ENCODE results near the gene SLC18A2.
"Not testable (repeated sequence)": the region's sequence is repeated elsewhere in the genome, so short reads cannot be mapped to it uniquely, and the experiment has no call there.

The SLC18A2 gene

DNA sequence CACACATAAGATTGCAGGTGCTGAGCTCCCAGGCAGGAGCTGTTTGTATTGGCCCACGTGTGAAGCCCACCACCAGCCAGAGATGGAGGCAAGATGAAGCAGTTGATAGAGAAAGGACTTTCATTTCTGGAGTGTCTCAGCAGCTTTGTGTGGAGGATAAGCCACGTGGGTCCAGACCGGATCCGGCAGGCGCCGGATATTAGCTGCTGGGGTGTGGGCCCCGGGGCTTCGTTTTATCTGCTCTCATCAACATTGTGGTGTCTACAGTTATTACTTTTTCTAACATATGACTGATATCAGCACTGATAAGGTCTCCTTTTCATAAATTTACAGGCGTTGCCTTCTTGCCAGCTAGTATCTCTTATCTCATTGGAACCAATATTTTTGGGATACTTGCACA is 25.5 kb downstream of the SLC18A2 start:
- DNase-seq, result no peak

GRCh38 chr10:117266812-117267211 is 25.9 kb downstream of the SLC18A2 start:
- no peak for DNase-seq

DNA sequence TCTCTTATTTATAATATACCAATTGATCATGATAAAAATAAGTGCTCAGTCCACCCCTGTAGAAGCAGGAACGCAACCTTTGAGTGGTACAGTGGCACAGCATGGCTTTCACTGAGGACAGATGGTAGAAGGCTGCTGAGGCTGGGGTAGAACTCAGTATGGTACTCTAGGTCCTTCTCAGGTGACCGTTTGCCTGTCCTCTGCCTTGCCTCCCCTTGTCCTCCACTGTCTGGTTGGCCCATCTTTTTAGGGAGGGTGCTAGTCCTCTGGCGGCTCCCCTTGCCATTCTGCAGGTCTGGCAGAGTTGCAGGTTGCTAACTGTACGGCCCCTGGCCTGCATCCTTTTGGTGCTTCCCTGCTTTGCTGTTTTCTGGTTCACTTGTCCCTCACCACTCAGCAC is 27.3 kb downstream of the SLC18A2 start:
- no peak for DNase-seq

DNA sequence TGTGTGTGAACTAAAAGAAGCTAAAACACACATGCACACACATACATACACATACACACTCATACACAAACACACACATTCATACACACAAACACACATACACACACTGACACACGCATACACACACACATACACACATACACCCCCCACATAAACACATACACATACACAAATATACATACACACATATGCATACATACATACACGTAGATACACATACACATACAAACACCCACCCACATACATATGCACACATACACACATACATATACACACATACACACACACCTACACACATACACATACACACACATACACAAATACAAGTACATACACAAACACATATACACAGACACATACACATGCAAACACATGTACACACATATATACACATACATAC is 28.0 kb downstream of the SLC18A2 start:
- no peak for DNase-seq

GRCh38 chr10:117271427-117271826 is 30.5 kb downstream of the SLC18A2 start:
- no peak for DNase-seq

GRCh38 chr10:117272195-117273076 is 31.5 kb downstream of the SLC18A2 start:
- DNase-seq, result no peak

DNA sequence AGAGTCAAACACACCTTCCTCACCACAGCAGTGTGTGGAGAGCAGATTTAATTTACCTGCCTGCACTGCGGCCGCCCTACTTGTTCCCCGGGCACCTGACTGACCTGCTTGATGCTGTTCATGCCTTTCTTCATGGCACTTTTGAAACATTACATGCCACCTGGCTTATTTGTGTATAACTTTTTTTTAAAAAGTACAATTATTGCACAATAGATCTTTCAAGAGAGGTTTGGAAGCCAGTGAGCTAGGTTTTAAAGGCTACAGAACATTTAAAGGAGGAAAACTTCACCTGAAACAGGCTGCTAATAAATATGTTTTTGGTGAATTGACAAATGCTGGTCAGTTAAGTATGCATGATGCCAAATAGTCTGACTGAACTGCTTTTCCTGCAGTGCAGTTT is 33.1 kb downstream of the SLC18A2 start:
- no peak for DNase-seq

- DNase-seq, result no peak
Measured at GRCh38 chr10:117274509-117274908, 33.6 kb downstream of the SLC18A2 start.

DNA sequence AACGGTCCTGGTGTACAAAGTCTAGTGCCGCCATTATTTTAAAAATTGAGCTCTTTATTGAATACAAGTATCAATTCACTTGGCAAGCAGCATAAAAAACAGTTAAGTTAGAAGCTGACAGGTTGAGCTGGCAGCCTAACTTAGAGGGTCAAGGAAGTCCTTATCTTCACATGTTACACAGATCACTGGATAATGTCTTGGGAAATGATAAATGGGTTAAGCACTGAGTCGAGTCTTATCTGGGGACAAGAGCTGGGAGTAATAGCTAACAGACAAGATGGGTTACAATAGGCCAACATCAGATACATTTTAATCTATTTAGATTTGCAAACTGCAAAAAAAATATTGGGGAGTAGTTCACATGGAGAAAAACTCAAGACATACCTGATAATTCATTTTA is 34.2 kb downstream of the SLC18A2 start:
- no peak for DNase-seq

- DNase-seq, result no peak
Measured at GRCh38 chr10:117277675-117278074, 36.8 kb downstream of the SLC18A2 start.

DNA sequence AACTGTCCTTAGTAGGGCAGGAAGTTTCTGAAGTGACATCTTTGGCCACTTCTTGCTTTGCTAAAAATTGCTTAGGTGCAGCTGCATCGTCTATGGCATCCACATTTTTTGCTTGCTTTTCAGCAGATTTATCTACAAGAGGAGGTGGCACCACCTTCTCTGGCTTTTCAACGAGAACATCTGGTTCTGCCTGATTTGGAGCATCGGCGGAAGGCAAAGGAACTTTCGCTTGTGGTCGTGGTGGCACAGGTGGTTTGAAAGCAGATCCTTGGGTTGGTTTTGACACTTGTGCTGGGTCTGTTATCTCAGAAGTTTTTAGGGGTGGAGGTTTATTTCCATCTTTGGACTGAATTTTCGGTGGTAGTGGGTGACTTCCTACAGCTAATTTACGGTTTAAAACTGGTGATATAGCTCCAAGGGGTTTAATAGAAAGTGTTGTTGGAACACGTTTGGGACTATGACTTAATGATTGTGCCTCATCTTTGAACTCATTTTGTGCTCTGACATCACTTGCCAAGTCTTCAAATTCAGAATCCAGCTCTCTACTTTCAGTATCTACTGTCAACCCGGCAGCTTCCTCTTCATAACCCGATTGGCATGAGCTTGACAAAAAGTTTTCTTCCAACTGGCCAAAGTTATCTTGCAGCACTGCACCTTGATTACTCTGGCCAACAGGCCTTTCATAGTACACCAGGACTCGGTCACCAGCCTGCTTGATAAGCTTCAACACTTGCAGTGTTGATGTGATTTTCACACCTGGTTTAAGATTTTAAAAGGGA is 44.0 kb downstream of the SLC18A2 start:
- no peak for DNase-seq

GRCh38 chr10:117290872-117291271 is 50.0 kb downstream of the SLC18A2 start:
- not testable (repeated sequence) for DNase-seq

GRCh38 chr10:117294039-117294645 is 53.2 kb downstream of the SLC18A2 start:
- DNase-seq, result no peak

DNA sequence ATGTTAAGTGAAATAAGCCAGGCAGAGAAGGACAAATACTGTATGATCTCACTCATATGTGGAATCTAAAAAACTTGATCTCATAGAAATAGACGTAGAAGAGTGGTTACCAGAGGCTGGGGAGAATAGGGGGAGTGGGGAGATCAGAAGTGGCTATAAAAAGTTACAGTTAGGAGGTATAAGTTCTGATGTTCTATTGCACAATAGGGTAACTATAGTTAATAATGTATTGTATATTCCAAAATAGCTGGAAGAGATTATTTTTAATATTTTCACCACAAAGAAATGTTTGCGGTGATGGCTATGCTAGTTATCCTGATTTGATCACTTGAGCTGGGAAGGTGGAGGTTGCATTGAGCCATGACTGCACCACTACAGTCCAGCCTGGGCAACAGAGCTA is 53.8 kb downstream of the SLC18A2 start:
- DNase-seq, result no peak

DNA sequence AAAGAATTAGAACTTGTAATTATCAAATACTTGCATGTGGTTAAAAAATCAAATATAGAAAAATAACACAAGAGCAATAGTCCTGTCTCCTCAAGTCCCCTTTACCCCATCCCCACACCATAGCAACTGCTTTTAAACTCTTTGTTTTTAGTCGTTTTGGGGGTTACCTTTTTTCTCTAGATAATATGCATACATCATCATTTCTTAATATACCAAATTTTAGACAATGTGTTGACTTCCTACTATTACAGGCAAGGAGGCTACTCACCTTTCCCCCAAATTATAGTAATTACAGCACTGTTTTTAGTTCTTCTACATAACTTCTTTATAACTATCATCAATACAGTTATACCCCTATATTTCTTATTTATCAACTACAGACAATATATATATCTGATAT is 57.3 kb downstream of the SLC18A2 start:
- DNase-seq, result no peak

DNA sequence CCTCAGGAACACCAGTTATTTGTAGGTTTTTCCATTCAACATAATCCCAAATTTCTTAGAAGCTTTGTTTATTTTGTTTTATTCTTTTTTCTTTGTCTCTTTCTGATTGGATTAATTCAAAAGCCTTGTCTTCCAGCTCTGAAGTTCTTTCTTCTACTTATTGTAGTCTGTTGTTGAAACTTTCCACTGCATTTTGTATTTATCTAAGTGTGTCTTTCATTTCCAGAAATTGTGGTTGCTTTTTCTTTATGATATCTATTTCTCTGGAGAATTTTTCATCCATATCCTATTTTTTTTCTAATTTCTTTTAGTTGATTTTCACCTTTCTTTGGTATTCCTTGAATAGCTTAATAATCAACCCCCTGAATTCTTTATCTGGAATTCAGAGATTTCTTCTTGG is 58.5 kb downstream of the SLC18A2 start:
- no peak for DNase-seq

DNA sequence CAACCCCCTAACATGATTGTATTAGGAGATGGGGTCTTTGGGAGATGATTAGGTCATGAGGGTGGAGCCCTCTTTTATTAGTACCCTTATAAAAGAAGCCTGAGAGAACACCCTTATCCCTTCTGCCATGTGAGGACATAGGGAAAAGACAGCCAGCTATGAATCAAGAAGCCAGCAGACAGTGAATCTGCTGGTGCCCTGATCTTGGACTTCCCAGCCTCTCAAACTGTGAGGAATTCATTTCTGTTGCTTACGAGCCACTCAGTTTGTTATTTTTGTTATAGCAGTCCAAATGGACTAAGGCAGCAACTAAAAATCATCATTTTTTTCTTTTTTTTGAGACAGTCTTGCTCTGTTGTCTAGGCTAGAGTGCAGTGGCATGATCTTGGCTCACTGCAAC is 59.8 kb downstream of the SLC18A2 start:
- no peak for DNase-seq

- not testable (repeated sequence) for DNase-seq
Measured at GRCh38 chr10:117303451-117303850, 62.5 kb downstream of the SLC18A2 start.

DNA sequence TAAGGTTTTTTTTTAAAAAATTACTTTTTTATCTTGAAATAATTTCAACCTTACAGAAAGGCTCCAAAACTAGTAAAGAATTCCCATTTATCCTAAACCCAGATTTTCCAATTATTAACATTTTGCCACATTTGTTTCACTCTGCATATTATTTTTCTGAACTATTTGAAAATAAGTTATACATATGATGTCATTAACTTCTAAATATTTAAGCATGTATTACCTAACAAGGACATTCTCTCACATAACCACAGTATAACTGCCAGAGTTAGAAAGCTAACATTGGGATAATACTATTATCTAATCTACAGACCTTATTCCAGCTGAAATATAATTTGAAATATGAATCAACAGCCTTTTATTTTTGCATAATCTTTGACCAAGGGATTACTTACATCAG is 65.8 kb downstream of the SLC18A2 start:
- DNase-seq, result no peak

DNA sequence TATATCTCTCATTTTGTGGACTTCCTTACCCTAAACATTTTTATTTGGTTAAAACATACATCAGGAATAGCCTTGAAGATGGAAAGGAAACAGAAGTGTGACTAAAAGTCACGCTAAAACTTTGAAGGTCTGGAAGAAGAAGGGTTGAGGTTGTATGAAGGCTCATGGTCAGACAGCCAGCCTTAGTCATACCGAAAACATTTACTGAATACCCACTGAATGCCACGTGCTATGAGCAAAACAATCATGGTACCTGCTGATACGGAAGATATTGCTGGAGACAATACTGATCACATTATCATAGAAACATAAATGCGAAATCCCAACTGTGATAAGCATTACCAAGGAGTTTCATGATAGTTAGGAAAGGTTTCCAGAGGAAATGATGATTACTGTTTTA is 70.3 kb downstream of the SLC18A2 start:
- no peak for DNase-seq

DNA sequence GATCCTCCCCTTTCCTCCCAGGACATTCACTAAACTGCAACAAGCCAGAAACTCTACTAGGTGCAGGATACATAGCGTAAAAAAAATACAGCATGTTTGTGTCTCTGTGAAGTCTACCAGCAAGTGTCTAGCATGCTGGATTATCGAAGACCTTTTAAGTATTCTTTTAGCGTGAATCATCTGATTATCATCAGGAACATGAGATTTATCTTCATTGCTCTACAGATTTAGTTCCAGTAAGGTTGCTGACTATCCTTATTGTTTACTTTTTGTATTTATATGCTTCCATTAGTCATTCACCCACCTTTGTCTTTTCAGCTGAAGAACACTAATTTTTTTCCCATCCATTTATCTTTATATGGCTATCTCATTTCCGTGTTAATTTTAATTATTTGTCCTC is 71.5 kb downstream of the SLC18A2 start:
- DNase-seq, result no peak

- no peak for DNase-seq
Measured at GRCh38 chr10:117313641-117314040, 72.7 kb downstream of the SLC18A2 start.

DNA sequence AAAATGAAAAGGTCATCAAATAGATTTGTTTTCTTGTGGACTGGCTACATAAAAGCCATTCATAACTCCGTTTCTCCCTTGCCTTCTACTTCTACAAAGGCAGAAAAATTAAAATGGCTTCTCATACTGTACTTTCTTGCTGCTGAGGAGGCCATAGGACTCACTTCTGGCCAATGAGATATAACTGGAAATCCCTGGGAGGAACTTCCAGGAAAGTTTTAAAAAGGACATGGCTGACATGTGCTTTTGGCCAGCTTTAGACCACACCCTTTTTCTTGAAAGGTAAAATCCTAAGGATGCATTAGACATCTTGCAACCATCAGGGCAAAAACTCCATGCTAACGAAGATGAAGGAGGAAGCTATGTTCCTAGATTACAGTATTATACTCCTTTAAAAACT is 75.8 kb downstream of the SLC18A2 start:
- DNase-seq, result no peak

DNA sequence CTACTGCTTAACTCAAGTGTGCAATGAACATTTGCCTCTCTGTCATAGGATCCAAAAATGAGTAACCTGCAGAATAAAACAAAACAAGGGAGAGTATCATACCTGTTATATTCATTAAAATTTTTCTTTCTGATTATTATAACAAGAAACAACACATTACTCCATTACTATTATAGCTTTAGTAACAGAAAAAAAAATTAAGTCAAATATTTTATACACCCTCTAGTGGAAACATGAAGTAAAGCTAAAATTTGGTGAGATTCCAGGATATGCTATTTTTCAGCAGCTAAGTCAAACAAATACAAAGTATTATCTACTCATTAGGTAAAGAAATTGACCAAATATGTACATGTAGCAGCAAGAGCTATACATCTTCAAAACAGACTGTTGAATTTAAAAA is 78.0 kb downstream of the SLC18A2 start:
- no peak for DNase-seq

Data from right forelimb (tissue), 1 donor.